GM12878 (cell line): ENCODE results near the gene CFAP54. TPM values are rescaled to one million over a fixed set of nuclear protein-coding genes. Genes with fewer than 3 reads are reported as not detected.
"Not testable (repeated sequence)": the region's sequence is repeated elsewhere in the genome, so short reads cannot be mapped to it uniquely, and the experiment has no call there.

ENCODE experiments used
- ATAC-seq: fragments of 200-7000 bp; cut with Tn5 transposase; 3 replicates; pipeline ENCODE4 v1.9.1; 2020; ENCODE audit warnings: mild to moderate bottlenecking, moderate library complexity
- BruUV-seq: library from RNA; stranded (reverse); fragments of 400-500 nt; replicated peaks from 2 replicates; lab custom pipeline; 2021; lab: Mats Ljungman, UMichigan
- CTCF ChIA-PET: fragments of 300-600 bp; sonication (Branson Sonifier 250); formaldehyde crosslinking; extraction: SDS; loops from one replicate; lab custom pipeline; 2021; ENCODE audit warnings: inconsistent platforms; lab: Yijun Ruan, JAX
- POLR2A ChIA-PET: fragments of 350-600 bp; formaldehyde crosslinking; extraction: SDS; loops from one replicate; lab custom pipeline; 2021; ENCODE audit warnings: inconsistent platforms; lab: Charles Lee
- RAD21 ChIA-PET: fragments of 300-600 bp; sonication (Branson Sonifier 250); formaldehyde crosslinking; loops from one replicate; lab custom pipeline; 2023; ENCODE audit warnings: antibody characterized with exemption; ENCODE audit not compliant: unreplicated experiment; lab: Charles Lee
- SMC1A ChIA-PET: fragments of 300-600 bp; sonication (Branson Sonifier 250); formaldehyde crosslinking; loops from one replicate; lab custom pipeline; 2023; ENCODE audit not compliant: unreplicated experiment, uncharacterized antibody; lab: Charles Lee
- DNase-seq: peaks from one replicate; pipeline ENCODE4 v3.0.0-alpha.2; 2011; ENCODE audit warnings: low read depth, low spot score
- FAIRE-seq: peaks from 3 replicates; lab custom pipeline; 2011; peaks lifted over from hg19 to GRCh38; lab: Jason Lieb, UNC
- H2AFZ ChIP-seq: 2 replicates; pipeline ENCODE4 v1.6.0; 2011; ENCODE audit warnings: low read depth, low read length, control low read depth; ENCODE audit not compliant: control insufficient read depth
- H3K27ac ChIP-seq: 2 replicates; pipeline ENCODE4 v1.5.1; 2011; ENCODE audit warnings: control low read depth; ENCODE audit not compliant: control insufficient read depth, insufficient read depth
- H3K27me3 ChIP-seq, 2 experiments: replicated peaks in 1 of 2; 2 replicates each; pipeline versions ENCODE4 v1.6.0 to v1.6.1; 2011; ENCODE audit warnings: low read length in 1 of 2; ENCODE audit not compliant: control insufficient read depth in 2 of 2, insufficient read depth in 2 of 2
- H3K36me3 ChIP-seq, 2 experiments: 2 replicates each; pipeline ENCODE4 v1.5.1; 2011; ENCODE audit warnings: low read length in 1 of 2; ENCODE audit not compliant: control insufficient read depth in 2 of 2, insufficient read depth in 2 of 2
- H3K4me1 ChIP-seq: 2 replicates; pipeline ENCODE4 v1.6.1; 2011; ENCODE audit warnings: mild to moderate bottlenecking, low read length, moderate library complexity, mixed read lengths; ENCODE audit not compliant: control insufficient read depth, insufficient read depth
- H3K4me2 ChIP-seq: 2 replicates; pipeline ENCODE4 v1.6.0; 2011; ENCODE audit warnings: control low read depth; ENCODE audit not compliant: control insufficient read depth, insufficient read depth
- H3K4me3 ChIP-seq: fragments of 200-600 bp; sonication (generic); 2 replicates; pipeline ENCODE4 v1.5.1; 2016
- H3K79me2 ChIP-seq: 2 replicates; pipeline ENCODE4 v1.6.0; 2011; ENCODE audit warnings: low read length; ENCODE audit not compliant: control insufficient read depth, insufficient read depth
- H3K9ac ChIP-seq: 2 replicates; pipeline ENCODE4 v1.8.0; 2011; ENCODE audit warnings: low read length, control low read depth, mixed read lengths; ENCODE audit not compliant: control insufficient read depth, insufficient read depth
- H3K9me3 ChIP-seq: replicated peaks from 3 replicates; pipeline ENCODE4 v1.5.1; 2011; ENCODE audit warnings: mild to moderate bottlenecking, low read length; ENCODE audit not compliant: control insufficient read depth, insufficient read depth
- H4K20me1 ChIP-seq: 2 replicates; pipeline ENCODE4 v1.6.0; 2011; ENCODE audit not compliant: control insufficient read depth, insufficient read depth
- BHLHE40 ChIP-seq, 2 experiments: fragments of 450-650 bp in 1 of 2; IDR thresholded peaks; 2 replicates each; pipeline ENCODE4 v1.6.1; 2011 to 2017; ENCODE audit warnings: low read depth in 2 of 2, borderline replicate concordance in 1 of 2, improper control_type of control experiment in 1 of 2, low read length in 1 of 2, mild to moderate bottlenecking in 1 of 2
- HDGF ChIP-seq: fragments of 450-650 bp; IDR thresholded peaks from 2 replicates; pipeline ENCODE4 v1.6.1; 2016; ENCODE audit warnings: antibody characterized with exemption
- PML ChIP-seq: IDR thresholded peaks from 2 replicates; pipeline ENCODE4 v1.6.1; 2012; ENCODE audit warnings: low read length, inconsistent platforms
- ZNF592 ChIP-seq: fragments of 450-650 bp; IDR thresholded peaks from 2 replicates; pipeline ENCODE4 v1.6.1; 2017; ENCODE audit warnings: mild to moderate bottlenecking, moderate library complexity
- WGBS: methylation state at CpG from one replicate; pipeline ENCODE4 v1.1.6; 2016; ENCODE audit warnings: low lambda C conversion rate; ENCODE audit not compliant: insufficient replicate concordance, insufficient coverage; ENCODE audit errors: missing lambda C conversion rate; 5-methylcytosine and 5-hydroxymethylcytosine counted together
- in situ Hi-C: fragments of 300-500 bp; cut with MboI; formaldehyde crosslinking; loops from 9 replicates; pipeline ENCODE4 v1.14.3; 2018; ENCODE audit warnings: mixed read lengths
- intact Hi-C: fragments of 100-400 bp; cut with micrococcal nuclease; formaldehyde crosslinking; loops from one replicate; pipeline ENCODE4 v1.14.2; 2022; ENCODE audit not compliant: unreplicated experiment
- polyA plus RNA-seq, 11 experiments: library from polyadenylated mRNA; depleted of rRNA in 4 of 11; unstranded in 6 of 11; stranded (reverse) in 5 of 11; fragments of >200 nt; fragmentation: Nextera tagmentation in 4 of 11; fragmentation: Illumina TruSeq in 1 of 11; extraction: Ambion mirVana in 4 of 11; extraction: Trizol in 1 of 11; gene quantifications; 1 replicate in 1 of 11; 2 replicates in 10 of 11; pipeline versions ENCODE4 v1.2.1 to v1.2.3, GENCODE V29; 2011 to 2016; ENCODE audit warnings: inconsistent platforms in 2 of 11, missing spikeins in 2 of 11, low read depth in 1 of 11
- total RNA-seq, 4 experiments: library from RNA; depleted of rRNA in 3 of 4; stranded (reverse); fragments of >200 nt in 3 of 4; fragmentation: Illumina TruSeq in 1 of 4; extraction: Trizol in 1 of 4; gene quantifications; 2 replicates each; pipeline versions ENCODE4 v1.2.1 to v1.2.3, GENCODE V29; 2013 to 2021

Gene CFAP54
- total and polyA plus RNA-seq, 10 of the 15 experiments (the other 5 are each of a cell fraction or from before 2014, with no cell fraction given): 0.19 to 1.5 (median 0.56) TPM

DNA sequence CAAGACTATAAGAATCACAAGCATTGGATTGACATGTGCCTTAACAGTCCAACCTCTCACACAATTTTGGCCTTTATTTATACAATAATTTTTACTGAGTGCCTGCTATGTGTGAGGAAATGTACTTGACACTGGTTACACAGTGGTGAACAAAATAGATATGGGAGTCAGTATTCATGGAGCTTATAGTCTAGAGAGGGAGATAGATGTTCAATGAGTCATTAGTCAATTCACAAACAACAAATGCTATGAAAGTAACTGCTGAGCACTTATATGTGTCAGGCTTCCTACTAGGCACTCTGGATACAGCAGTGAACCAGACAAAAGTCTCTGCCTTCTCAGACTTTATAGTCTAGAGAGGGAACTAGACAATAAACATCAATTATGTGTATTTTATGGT lies 3.7 kb downstream of the CFAP54 start (continued):
- TF ChIP-seq ZNF592: no peak
- no peak for TF ChIP-seq PML
- TF ChIP-seq HDGF: no peak
- no peak for TF ChIP-seq BHLHE40 (IDR thresholded peaks at IDR 0.05; ENCODE audit: borderline replicate concordance in 1 of 2, low read depth in 2 of 2, low read length in 1 of 2)

- ATAC-seq, H3K9me3 ChIP-seq, H3K36me3 ChIP-seq, H3K27ac ChIP-seq, H3K4me2 ChIP-seq, H4K20me1 ChIP-seq, H2AFZ ChIP-seq, H3K79me2 ChIP-seq, H3K9ac ChIP-seq, FAIRE-seq, H3K4me3 ChIP-seq, H3K4me1 ChIP-seq, DNase-seq, BruUV-seq, intact Hi-C loops, H3K27me3 ChIP-seq: not testable (repeated sequence)
- POLR2A ChIA-PET: interaction anchor here (0.7 kb wide), 1 partner anchor 69 kb away, joined by 3 read pairs; no protein-coding TSS in a partner anchor
- CTCF ChIA-PET: interaction anchor here (16.7 kb wide), 1 partner anchor 24 kb away, joined by 304 read pairs; no protein-coding TSS in a partner anchor
- 100% methylated on average over 6 of the region's 6 CpGs for WGBS
- SMC1A ChIA-PET: interaction anchor here (1.3 to 15.0 kb wide), 2 partner anchors 10 to 23 kb away, joined by 3 to 237 read pairs; no protein-coding TSS in a partner anchor
- RAD21 ChIA-PET: interaction anchor here (0.7 to 1.4 kb wide), 2 partner anchors 10 to 23 kb away, joined by 3 to 8 read pairs; no protein-coding TSS in a partner anchor
- in situ Hi-C loops: loop anchor here (5.0 kb wide), 1 partner anchor 92 kb away; the partner anchor contains the start of gene CDK17
Measured at GRCh38 chr12:96494154-96494553, 4.8 kb downstream of the CFAP54 start.
